Measurements from ENCODE around the gene SLC2A11. TPM values are rescaled to one million over a fixed set of nuclear protein-coding genes. Genes with fewer than 3 reads are reported as not detected.

SLC2A11 gene
- total RNA-seq, 1 experiment from 2014 or later, result 17.2 TPM

DNA sequence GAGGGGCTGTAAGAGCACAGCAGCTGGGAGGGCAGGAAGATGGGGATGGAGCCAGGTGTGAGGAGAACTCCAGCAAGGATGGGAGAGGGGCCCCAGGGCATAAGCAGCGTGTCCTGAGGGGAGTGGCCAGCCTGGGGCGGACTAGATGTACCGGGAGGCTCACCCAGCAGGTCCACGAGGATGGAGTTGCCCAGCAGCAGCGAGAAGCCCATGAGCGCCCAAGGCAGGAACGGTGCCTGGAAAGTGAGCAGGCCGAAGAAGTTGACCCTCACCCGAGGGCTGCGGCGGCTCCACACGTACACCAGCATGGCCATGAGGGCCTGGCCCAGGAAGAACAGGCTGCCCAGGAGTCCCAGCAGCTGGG is 20.2 kb upstream of the SLC2A11 start:
- ATAC-seq (no peak), DNase-seq (ENCODE audit: low read depth, low spot score) (no peak)
- no TSS peak for BruUV-seq (replicated peaks)
- ChIA-PET RAD21 (ENCODE audit: low non-redundant PET in 1 of 2, low total read pairs in 2 of 2, uncharacterized antibody in 2 of 2, unreplicated experiment in 2 of 2) (no interaction called here), CTCF (no interaction called here), POLR2A (no interaction called here)
- H3K79me2 ChIP-seq (ENCODE audit: insufficient read depth, low read length), result no peaks in the 10 kb centered on the region
- no peak overlapping the region for H2AFZ ChIP-seq (ENCODE audit: low read depth, low read length, poor library complexity, severe bottlenecking)
- no peaks in the 10 kb centered on the region for H3K27me3 ChIP-seq (ENCODE audit: insufficient read depth, low read length)
- no peaks in the 10 kb centered on the region for H3K4me1 ChIP-seq (ENCODE audit: control insufficient read depth in 1 of 2, insufficient read depth in 2 of 2, low read length in 2 of 2)
- no peak overlapping the region for H3K9ac ChIP-seq (ENCODE audit: low read length)
- H3K9me3 ChIP-seq (ENCODE audit: control insufficient read depth in 1 of 2, insufficient read depth in 1 of 2, low read depth in 1 of 2, low read length in 2 of 2), result no peaks in the 10 kb centered on the region
- intact Hi-C loops (cut with micrococcal nuclease), result no loop called here
- no peak for TF ChIP-seq SIN3A (IDR thresholded peaks at IDR 0.05; ENCODE audit: low read depth)
- H4K20me1 ChIP-seq (ENCODE audit: insufficient read depth), result no peaks in the 10 kb centered on the region
- no peak overlapping the region for H3K4me3 ChIP-seq (replicated peaks in 1 of 2; ENCODE audit: low read depth in 1 of 2, low read length in 2 of 2)
- peaks cover 2 to 3% of the 10 kb centered on the region in 2 experiments; a peak in 2 of 4 replicates for H3K36me3 ChIP-seq (ENCODE audit: control insufficient read depth in 1 of 2, insufficient read depth in 2 of 2, low read length in 2 of 2)
- H3K27ac ChIP-seq (ENCODE audit: low read depth, low read length), result no peak overlapping the region
- no peaks in the 10 kb centered on the region for H3K9me2 ChIP-seq (ENCODE audit: insufficient read depth)
- H3K4me2 ChIP-seq (ENCODE audit: low read length), result no peak overlapping the region

DNA sequence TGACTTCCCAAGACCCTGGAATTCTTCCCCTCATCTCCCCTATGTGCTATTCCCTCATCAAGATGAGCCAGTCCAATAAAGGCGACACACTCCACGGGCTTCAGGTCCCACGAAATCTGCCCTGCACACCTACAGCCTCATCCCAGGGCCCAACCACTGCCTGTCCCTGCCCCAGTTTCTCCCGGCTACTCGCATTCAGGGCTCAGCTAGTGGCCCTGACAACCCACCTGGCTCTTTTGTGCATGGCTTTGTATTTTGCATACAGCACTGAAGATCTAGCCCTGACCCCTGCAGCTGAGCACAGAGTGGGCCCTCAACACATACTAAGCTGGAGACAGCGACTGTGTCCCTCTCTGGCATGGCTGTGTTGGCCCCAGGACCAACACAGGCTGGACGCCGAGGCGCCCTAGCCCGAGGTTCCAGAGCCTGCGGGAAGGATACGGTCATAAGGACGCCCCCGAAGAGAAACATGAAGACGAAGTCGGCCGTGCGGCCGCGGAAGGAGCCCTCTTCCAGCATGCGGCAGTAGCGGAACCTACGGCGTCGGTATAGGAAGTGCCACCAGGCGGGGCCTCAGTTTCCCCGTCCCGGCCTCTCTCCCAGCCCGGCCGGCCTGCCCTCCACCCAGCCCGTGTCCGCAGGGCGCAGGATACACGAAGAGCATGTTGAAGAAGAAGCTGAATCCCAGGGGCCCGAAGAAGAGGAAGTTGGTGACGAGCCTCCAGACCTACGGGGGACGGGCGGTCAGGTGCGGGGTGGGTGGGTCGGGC is 19.6 kb upstream of the SLC2A11 start:
- no peak for ATAC-seq
- H3K4me3 ChIP-seq (replicated peaks in 1 of 2; ENCODE audit: low read depth in 1 of 2, low read length in 2 of 2), result no peak overlapping the region
- ChIA-PET CTCF (no interaction called here), POLR2A (no interaction called here), RAD21 (ENCODE audit: low non-redundant PET in 1 of 2, low total read pairs in 2 of 2, uncharacterized antibody in 2 of 2, unreplicated experiment in 2 of 2) (no interaction called here)
- no peaks in the 10 kb centered on the region for H3K4me1 ChIP-seq (ENCODE audit: control insufficient read depth in 1 of 2, insufficient read depth in 2 of 2, low read length in 2 of 2)
- no peaks in the 10 kb centered on the region for H3K9me3 ChIP-seq (ENCODE audit: control insufficient read depth in 1 of 2, insufficient read depth in 1 of 2, low read depth in 1 of 2, low read length in 2 of 2)
- no peaks in the 10 kb centered on the region for H3K9me2 ChIP-seq (ENCODE audit: insufficient read depth)
- H3K27me3 ChIP-seq (ENCODE audit: insufficient read depth, low read length), result no peaks in the 10 kb centered on the region
- BruUV-seq (replicated peaks), result no TSS peak
- H2AFZ ChIP-seq (ENCODE audit: low read depth, low read length, poor library complexity, severe bottlenecking), result no peak overlapping the region
- DNase-seq (ENCODE audit: low read depth, low spot score), result no peak
- peaks cover 2 to 3% of the 10 kb centered on the region in 2 experiments; a peak in 2 of 4 replicates for H3K36me3 ChIP-seq (ENCODE audit: control insufficient read depth in 1 of 2, insufficient read depth in 2 of 2, low read length in 2 of 2)
- H3K4me2 ChIP-seq (ENCODE audit: low read length), result no peak overlapping the region
- no peak overlapping the region for H3K9ac ChIP-seq (ENCODE audit: low read length)
- intact Hi-C loops (cut with micrococcal nuclease), result no loop called here
- no peaks in the 10 kb centered on the region for H4K20me1 ChIP-seq (ENCODE audit: insufficient read depth)
- no peaks in the 10 kb centered on the region for H3K79me2 ChIP-seq (ENCODE audit: insufficient read depth, low read length)
- no peak overlapping the region for H3K27ac ChIP-seq (ENCODE audit: low read depth, low read length)
- no peak for TF ChIP-seq ELF1 (IDR thresholded peaks at IDR 0.05; ENCODE audit: borderline replicate concordance, low read depth)
- TF ChIP-seq, protein P1, sequence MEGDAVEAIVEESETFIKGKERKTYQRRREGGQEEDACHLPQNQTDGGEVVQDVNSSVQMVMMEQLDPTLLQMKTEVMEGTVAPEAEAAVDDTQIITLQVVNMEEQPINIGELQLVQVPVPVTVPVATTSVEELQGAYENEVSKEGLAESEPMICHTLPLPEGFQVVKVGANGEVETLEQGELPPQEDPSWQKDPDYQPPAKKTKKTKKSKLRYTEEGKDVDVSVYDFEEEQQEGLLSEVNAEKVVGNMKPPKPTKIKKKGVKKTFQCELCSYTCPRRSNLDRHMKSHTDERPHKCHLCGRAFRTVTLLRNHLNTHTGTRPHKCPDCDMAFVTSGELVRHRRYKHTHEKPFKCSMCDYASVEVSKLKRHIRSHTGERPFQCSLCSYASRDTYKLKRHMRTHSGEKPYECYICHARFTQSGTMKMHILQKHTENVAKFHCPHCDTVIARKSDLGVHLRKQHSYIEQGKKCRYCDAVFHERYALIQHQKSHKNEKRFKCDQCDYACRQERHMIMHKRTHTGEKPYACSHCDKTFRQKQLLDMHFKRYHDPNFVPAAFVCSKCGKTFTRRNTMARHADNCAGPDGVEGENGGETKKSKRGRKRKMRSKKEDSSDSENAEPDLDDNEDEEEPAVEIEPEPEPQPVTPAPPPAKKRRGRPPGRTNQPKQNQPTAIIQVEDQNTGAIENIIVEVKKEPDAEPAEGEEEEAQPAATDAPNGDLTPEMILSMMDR (IDR thresholded peaks at IDR 0.05 in 2 of 3, conservative IDR thresholded peaks at IDR 0.05 in 1 of 3; ENCODE audit: borderline replicate concordance in 1 of 3, insufficient read depth in 1 of 3, low read depth in 2 of 3, low read length in 2 of 3), result no peak
- TF ChIP-seq, protein P2, sequence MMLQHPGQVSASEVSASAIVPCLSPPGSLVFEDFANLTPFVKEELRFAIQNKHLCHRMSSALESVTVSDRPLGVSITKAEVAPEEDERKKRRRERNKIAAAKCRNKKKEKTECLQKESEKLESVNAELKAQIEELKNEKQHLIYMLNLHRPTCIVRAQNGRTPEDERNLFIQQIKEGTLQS (IDR thresholded peaks at IDR 0.05), result no peak
- TF ChIP-seq EGR1 (IDR thresholded peaks at IDR 0.05; ENCODE audit: low read depth), result no peak
- TF ChIP-seq SP1 (IDR thresholded peaks at IDR 0.05; ENCODE audit: low read depth), result no peak
- TF ChIP-seq POLR2A (IDR thresholded peaks at IDR 0.05; ENCODE audit: borderline replicate concordance, extremely low read depth, insufficient read depth, insufficient read length), result no peak
- TF ChIP-seq ZFX (IDR thresholded peaks at IDR 0.05), result no peak
- TF ChIP-seq, protein P3, sequence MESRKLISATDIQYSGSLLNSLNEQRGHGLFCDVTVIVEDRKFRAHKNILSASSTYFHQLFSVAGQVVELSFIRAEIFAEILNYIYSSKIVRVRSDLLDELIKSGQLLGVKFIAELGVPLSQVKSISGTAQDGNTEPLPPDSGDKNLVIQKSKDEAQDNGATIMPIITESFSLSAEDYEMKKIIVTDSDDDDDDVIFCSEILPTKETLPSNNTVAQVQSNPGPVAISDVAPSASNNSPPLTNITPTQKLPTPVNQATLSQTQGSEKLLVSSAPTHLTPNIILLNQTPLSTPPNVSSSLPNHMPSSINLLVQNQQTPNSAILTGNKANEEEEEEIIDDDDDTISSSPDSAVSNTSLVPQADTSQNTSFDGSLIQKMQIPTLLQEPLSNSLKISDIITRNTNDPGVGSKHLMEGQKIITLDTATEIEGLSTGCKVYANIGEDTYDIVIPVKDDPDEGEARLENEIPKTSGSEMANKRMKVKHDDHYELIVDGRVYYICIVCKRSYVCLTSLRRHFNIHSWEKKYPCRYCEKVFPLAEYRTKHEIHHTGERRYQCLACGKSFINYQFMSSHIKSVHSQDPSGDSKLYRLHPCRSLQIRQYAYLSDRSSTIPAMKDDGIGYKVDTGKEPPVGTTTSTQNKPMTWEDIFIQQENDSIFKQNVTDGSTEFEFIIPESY (IDR thresholded peaks at IDR 0.05; ENCODE audit: extremely low read depth, insufficient replicate concordance, low read length), result no peak
- no peak for TF ChIP-seq CBX3 (IDR thresholded peaks at IDR 0.05; ENCODE audit: low read depth)
- TF ChIP-seq, protein P4, sequence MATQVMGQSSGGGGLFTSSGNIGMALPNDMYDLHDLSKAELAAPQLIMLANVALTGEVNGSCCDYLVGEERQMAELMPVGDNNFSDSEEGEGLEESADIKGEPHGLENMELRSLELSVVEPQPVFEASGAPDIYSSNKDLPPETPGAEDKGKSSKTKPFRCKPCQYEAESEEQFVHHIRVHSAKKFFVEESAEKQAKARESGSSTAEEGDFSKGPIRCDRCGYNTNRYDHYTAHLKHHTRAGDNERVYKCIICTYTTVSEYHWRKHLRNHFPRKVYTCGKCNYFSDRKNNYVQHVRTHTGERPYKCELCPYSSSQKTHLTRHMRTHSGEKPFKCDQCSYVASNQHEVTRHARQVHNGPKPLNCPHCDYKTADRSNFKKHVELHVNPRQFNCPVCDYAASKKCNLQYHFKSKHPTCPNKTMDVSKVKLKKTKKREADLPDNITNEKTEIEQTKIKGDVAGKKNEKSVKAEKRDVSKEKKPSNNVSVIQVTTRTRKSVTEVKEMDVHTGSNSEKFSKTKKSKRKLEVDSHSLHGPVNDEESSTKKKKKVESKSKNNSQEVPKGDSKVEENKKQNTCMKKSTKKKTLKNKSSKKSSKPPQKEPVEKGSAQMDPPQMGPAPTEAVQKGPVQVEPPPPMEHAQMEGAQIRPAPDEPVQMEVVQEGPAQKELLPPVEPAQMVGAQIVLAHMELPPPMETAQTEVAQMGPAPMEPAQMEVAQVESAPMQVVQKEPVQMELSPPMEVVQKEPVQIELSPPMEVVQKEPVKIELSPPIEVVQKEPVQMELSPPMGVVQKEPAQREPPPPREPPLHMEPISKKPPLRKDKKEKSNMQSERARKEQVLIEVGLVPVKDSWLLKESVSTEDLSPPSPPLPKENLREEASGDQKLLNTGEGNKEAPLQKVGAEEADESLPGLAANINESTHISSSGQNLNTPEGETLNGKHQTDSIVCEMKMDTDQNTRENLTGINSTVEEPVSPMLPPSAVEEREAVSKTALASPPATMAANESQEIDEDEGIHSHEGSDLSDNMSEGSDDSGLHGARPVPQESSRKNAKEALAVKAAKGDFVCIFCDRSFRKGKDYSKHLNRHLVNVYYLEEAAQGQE (IDR thresholded peaks at IDR 0.05; ENCODE audit: low read depth), result no peak
- no peak for TF ChIP-seq JUND (IDR thresholded peaks at IDR 0.05)
